PFSK-1 (cell line): ENCODE results near the gene TENT5C.

Source experiments
- FOXP2 ChIP-seq: optimal IDR thresholded peaks from 2 replicates; pipeline ENCODE3; 2011; ENCODE audit warnings: borderline replicate concordance, control low read depth, inconsistent platforms; ENCODE audit not compliant: insufficient read depth; ENCODE audit errors: extremely low read length, extremely low read depth
- POLR2AphosphoS5 ChIP-seq: IDR thresholded peaks from 2 replicates; pipeline ENCODE4 v1.6.1; 2012; ENCODE audit warnings: low read depth, mild to moderate bottlenecking, control low read depth, low read length, moderate library complexity
- REST ChIP-seq, 2 experiments: IDR thresholded peaks; 2 replicates each; pipeline versions ENCODE4 v1.6.1 to v1.8.0; 2011 to 2012; ENCODE audit warnings: low read depth in 2 of 2, low read length in 2 of 2, control low read depth in 1 of 2, inconsistent platforms in 1 of 2, mild to moderate bottlenecking in 1 of 2, moderate library complexity in 1 of 2; ENCODE audit not compliant: insufficient read depth in 1 of 2
- SIN3A ChIP-seq: IDR thresholded peaks from 2 replicates; pipeline ENCODE4 v1.6.1; 2012; ENCODE audit warnings: mild to moderate bottlenecking, low read length, moderate library complexity, borderline replicate concordance; ENCODE audit not compliant: insufficient read depth
- TAF1 ChIP-seq: IDR thresholded peaks from 2 replicates; pipeline ENCODE4 v1.6.1; 2012; ENCODE audit warnings: low read length, control low read depth, borderline replicate concordance; ENCODE audit not compliant: insufficient read depth

TENT5C gene

GRCh38 chr1:117646956-117647355 is 41.1 kb downstream of the TENT5C start:
- no peak for TF ChIP-seq REST (IDR thresholded peaks at IDR 0.05; ENCODE audit: insufficient read depth in 1 of 2, low read depth in 2 of 2, low read length in 2 of 2)
- no peak for TF ChIP-seq FOXP2
- TF ChIP-seq SIN3A = no peak
- no peak for TF ChIP-seq TAF1
- TF ChIP-seq POLR2AphosphoS5 = no peak

GRCh38 chr1:117648015-117648414 is 42.2 kb downstream of the TENT5C start:
- TF ChIP-seq POLR2AphosphoS5 (no peak), SIN3A (no peak), FOXP2 (no peak), REST (IDR thresholded peaks at IDR 0.05; ENCODE audit: insufficient read depth in 1 of 2, low read depth in 2 of 2, low read length in 2 of 2) (no peak)

- TF ChIP-seq FOXP2 (no peak), TAF1 (no peak), SIN3A (no peak), REST (IDR thresholded peaks at IDR 0.05; ENCODE audit: insufficient read depth in 1 of 2, low read depth in 2 of 2, low read length in 2 of 2) (no peak), POLR2AphosphoS5 (no peak)
Measured at GRCh38 chr1:117650840-117651568, 45.2 kb downstream of the TENT5C start.

- TF ChIP-seq TAF1 (no peak), REST (IDR thresholded peaks at IDR 0.05; ENCODE audit: insufficient read depth in 1 of 2, low read depth in 2 of 2, low read length in 2 of 2) (no peak), SIN3A (no peak)
Measured at GRCh38 chr1:117651616-117652015, 45.8 kb downstream of the TENT5C start.

- TF ChIP-seq REST (IDR thresholded peaks at IDR 0.05; ENCODE audit: insufficient read depth in 1 of 2, low read depth in 2 of 2, low read length in 2 of 2) (no peak), FOXP2 (no peak), TAF1 (no peak), POLR2AphosphoS5 (no peak), SIN3A (no peak)
Measured at GRCh38 chr1:117652421-117652820, 46.6 kb downstream of the TENT5C start.
